ENCODE measurements around the gene ZNRF2.
"Not testable (repeated sequence)": the region's sequence is repeated elsewhere in the genome, so short reads cannot be mapped to it uniquely, and the experiment has no call there.

The ZNRF2 gene

DNA sequence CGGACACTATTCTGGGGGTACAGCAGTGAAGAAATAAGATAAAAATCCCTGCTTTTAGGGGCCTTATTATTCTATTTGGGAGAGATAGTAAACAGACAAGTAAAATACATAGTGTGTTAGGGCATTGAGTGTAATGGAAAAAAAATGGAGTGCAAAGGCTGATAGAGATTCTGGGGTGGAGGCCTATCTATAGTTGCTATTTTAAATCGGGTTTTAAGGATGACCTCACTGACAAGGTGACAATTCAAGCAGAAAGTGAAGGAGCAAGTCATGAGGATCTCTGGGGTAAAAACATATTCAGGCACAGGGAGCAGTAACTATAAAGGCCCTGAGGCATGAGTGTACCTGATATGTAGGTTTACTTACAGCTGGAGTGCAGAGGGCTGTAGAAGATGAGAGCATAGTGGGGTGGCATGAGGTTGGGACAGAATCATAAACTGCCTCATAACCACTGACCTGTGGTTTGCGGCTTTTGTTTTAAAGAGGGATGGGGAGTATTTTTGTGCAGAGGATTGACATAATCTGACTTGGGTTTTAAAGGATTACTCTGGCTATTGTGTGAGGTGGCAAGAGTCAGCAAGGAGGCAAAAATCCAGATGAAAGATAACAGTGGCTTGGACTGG lies 8.1 kb downstream of the ZNRF2 start:
- DNase-seq = not testable (repeated sequence)

DNA sequence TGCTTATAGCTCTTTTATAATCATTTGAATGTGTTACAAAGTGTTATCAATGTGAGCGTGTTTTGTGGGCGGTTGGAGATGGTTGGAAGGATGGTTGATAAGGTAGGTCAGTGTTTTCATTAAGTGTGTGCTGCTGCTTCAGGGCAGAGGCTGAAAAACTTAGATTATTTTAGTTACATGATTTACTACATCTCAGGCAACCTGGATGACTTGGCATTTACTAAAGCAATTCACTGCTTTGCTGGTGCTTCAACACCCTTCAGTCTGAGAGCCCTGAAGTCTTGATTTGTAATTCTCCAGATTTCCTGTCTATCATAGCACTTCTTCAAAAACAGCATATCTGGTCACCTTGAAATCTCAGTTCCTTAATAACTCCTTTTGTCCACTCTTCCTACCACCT lies 11.9 kb downstream of the ZNRF2 start:
- not testable (repeated sequence) for DNase-seq

DNA sequence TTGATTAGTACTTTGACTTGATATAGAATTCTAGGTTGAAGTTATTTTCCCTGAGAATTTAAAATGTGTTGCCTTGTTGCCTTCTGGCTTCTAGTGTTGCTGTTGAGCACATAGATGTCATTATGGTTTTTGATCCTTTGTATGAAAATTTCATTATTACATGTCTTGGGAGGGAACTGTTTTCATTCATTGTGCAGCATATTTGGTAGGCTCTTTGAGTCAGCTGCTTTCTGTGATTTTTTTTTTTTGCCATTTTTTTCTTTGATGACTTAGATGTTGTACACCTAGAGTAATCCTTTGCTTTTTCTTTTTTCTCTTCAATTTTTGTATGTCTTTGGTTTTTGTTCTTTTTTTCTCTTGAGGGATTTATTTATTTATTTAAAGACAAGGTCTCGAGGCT lies 13.1 kb downstream of the ZNRF2 start:
- not testable (repeated sequence) for DNase-seq

DNA sequence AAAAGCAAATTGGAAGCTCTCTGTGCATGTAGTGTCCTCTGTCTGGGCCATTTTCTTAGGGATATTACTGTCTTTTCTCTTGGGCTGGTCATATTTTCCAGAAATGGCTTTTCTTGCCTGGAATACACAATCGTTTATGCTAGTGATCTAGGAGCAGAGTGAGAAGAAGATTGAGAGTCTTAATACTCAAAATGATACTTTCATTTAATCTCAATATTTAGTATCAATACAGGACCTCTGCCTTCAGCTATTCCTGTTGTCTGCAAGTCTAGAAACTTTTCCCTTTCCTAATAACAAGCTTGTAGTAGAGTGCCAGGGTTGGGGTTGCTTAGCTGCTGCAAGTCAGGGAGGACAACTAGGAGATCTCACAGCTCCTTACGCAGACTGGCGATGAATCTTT lies 14.0 kb downstream of the ZNRF2 start:
- not testable (repeated sequence) for DNase-seq

DNA sequence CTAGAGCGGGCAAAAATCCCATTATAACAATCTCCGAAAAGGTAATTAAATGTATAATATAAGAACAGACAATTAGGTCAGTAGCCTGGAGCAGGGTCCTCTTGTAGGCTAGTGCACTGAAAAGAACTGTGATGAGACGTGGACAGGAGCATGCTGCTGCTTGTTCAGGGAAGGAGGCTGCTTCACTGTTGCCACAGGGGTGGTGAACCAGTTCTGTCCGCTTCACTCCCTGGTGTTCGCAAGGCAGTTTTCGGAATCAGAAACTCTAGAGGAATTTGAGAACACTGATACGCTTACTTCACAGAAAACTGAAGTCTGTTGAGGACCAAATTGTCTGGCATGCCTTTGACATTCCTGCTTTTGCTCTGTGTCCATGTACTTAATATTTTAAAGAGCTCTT lies 17.4 kb downstream of the ZNRF2 start:
- DNase-seq = no peak

DNA sequence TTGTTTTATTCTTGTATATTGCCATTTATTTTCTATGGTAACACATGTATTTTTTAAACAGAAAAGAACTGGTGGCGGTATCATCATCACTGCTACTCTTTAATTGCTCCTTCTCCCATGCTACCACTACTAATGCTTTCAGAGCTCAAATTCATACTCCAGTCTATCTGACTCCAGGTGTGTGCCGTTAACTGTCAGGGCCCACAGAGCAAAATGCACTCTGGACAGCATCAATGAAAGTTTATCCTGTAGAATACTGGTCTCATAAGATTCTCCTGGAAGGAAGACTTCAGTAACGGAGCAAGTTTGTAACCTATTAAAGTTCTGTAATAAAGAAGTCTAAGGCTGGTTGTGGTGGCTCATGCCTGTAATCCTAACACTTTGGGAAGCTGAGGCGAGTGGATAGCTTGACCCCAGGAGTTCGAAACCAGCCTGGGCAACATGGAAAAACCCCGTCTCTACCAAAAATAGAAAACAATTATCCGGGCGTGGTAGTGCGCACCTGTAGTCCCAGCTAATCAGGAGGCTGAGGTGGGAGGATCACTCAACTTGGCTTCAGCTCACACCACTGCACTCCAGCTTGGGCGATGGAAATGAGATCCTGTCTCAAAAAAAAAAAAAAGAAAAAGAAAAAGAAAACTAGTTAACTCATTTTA lies 18.4 kb downstream of the ZNRF2 start:
- DNase-seq = no peak

DNA sequence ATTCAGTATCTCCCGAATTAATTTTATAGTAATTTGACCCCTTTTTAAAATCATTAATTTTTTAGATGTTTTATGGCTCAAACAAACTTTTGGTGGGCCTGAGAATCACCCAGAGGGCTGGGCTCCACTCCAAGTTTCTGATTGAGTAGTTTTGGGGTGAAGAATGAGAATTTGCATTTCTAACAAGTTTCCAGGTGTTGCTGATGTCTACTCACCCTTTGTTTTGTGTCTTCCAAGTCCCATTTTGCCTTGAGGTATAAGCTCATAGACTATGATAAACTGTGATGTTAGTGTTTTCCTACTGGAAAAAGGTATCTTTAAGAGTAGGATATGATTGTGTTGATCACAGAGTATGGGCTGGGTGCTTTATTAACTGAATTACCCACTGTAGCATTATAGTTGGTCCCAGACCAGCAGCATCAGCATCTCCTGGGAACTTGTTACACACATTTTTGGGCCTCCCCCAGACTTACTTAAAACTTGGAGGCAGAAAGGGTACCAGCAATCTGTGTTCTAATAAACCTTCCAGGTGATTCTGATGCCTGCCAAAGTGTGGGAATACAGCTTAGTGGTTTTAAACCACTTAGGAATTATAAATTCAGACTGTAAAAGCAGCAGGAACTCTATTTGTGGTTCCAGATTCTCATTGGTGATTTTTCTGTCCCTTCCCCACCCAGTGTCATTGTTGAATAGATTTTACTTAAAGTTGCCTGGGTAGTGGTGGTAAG lies 19.1 kb downstream of the ZNRF2 start:
- DNase-seq = no peak

DNA sequence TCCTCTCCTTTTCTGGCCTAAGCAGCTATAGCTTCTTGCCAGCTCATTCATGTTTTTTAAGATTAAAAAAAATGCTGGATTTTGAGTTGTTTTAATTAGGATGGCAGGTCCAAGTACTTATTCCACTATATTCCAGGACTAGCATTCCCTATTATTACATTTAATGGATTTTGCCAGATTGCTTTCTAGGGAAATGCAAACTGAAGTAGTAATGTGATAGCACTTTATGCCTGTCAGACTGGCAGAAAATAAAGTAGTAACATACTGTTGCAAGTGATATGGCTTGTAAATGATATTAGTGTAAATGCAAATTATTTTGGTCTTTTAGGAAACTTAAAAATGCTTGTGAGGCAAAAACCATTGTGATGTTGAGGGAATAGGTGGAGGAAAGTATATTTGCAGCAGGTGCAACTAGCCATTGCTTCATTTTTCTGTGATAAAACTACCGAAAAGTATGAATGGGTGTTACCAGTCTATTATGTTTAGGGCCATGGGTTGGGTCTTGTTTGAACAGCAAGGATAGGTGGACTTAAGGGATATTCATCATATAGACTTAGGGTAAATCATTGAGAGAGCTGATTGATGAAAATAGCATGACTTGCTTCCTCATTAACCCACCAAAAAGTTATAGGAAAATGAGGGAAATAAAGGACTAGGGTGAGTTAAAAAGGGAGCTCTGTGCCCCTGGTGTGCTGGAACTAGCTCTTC lies 19.9 kb downstream of the ZNRF2 start:
- no peak for DNase-seq

DNA sequence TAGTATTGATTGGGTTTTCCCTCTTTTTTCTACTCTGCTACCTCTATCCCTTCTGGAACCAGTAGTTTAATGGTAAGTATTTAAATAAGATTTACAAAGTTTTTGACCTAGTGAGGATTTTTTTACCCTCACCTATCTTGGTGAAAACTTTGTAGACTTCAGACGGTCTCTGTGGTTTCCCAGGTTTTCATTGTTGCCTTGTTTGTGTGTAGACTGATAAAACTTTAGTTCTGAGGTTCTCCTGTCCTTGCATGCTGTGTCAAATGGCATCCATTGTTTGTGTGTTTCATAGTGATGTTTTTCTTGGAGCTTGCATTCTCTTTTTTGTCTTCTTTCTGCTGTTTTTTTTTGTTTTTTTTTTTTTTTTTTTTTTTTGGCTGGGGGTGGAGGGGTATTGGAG lies 22.6 kb downstream of the ZNRF2 start:
- no peak for DNase-seq

DNA sequence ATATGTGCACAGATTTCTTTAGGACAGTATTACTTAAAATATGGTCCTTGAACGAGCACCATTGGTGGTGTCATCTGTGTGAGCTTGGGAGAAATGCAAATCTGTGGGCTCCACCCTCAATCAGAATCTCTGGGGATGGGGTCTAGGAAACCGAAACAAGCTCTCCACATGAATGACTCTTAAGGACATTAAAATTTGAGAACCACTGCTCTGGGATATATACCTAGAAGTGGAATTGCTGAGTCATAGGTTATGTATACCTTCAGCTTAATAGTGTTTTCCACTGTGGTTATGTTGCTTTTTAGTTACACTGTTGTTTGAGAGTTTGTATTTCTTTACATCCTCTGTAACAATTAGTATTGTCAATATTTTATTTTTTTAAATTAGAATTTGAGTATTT lies 24.0 kb downstream of the ZNRF2 start:
- DNase-seq = no peak

DNA sequence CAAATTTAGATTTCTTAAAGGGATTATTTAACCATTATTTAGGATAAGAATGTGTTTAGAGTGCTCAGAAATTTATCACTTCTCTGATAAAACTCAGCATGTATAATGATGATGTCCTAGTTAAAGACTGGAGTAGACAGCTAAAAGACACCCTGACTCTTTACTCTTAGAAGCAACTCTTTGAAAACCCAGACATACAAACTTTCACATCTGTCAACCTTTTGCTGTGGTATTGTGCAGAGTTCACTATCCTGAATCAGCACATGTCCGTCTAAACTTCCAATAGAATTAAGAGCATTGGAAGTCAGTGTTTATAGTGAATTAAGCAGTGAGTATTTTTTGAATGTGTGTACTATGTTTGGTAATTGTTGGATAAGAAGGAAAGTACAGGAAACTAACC lies 24.9 kb downstream of the ZNRF2 start:
- no peak for DNase-seq

DNA sequence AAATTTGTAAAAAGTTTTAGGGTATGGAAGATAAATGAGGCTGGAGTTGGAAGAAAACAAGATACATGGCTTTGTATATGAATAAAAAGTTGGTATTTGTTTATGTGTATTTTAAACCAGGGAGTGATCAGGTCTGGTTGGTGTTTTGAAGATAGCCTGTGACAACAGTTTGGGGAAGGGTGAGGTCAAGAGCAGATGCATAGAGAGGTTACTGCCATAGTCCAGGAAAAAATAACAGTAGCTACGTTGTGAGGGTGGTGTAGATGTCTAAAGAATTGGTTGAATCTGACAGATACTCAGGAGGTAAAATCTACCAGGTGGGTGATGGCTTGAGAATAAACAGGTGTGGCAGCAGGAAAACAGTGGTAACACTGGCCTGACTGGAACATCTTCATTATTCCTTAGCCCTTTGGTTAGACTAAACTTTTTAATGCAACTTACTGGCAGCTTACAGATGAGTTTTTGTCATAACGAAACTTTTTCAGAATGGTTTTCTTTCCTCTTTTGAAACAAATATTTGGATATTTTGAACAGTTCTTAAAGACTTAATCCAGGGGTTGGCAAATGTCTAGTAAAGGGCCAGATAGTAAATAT lies 25.5 kb downstream of the ZNRF2 start:
- DNase-seq = no peak

DNA sequence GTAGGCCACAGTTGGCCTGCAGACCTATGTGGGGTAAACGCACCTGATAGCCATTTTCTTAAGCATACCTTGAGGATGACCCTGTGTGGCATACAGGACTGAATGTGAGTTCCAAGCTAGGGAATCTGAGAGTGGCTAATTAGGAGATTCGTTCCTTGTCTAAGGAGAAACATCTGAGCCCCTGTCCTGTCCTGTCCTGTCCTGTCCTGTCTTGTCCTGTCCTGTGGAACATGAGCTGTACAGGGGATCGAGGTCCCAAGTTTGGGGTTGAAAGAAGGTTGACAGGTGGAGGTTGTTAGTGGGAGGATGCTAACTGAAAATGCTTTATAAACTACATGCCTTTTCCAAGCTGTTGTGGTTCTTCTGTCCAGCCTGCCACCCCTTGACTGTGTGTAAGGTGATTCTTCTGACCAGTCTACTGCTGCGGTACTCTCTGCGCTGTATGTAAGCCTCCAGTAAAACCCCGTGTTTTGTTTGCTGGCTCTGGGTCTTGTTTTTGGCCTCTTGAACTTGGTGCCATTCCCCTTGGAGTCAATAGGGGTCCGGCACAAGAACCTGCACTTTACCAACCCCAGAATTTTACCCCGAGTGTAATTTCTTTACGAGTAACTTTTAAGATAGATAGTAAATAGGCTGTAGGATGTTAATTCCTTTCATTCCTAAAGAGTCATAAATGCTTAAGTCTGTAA lies 26.4 kb downstream of the ZNRF2 start:
- DNase-seq = no peak

DNA sequence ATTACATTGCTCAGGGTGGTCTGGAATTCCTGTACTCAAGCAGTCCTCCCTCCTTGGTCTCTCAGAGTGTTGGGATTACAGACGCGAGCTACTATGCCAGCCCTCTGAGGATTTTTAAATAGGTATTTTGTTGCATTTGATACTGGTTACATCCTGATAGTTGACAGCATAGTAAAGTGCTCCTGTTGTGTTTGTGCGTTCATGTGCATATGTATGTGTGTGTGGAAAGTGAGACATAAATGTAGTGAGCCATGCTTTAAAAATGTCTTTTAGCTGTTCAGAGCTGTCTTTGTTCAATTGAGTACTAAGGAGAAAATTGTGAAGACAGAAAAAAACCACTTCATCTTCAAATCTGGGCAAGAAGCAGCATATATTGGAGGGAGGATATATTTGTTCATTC lies 27.8 kb downstream of the ZNRF2 start:
- no peak for DNase-seq

DNA sequence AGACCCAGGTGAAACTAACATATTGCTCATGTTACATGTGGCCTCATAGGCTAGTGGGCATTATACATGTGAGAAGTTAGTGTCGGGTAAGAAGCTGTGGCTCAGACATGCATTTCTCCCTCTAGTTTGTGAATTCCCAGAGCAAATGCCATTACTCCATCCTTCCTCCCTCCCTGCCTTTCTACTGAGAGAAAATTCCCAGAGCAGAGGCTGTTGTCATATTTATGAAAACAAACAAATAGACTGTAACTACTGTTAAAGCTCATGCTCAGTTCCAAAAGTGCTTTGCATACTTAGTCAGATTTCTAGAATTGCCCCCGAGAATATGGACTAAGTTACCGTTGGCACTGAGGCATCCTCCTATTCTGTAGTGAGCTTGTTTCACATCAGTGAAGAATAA lies 29.0 kb downstream of the ZNRF2 start:
- no peak for DNase-seq

DNA sequence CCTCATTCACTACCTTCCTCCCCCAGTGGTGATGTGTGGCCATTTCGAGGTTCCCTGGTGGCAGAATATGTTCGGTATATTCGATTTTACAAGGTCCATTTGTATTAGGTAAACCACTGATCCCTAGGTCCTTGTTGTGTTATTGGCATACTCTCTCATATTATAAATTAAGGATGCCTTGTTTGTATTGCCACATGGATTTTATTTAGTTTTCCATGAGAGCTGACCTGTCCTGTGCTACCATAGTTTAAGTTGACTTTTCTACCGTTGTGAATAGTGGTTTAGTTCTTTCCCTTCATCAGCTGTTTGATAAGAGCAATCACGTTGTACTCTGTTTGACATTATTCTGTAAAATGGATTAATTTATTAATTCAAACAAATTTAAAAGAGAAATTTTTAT lies 29.4 kb downstream of the ZNRF2 start:
- DNase-seq = no peak

DNA sequence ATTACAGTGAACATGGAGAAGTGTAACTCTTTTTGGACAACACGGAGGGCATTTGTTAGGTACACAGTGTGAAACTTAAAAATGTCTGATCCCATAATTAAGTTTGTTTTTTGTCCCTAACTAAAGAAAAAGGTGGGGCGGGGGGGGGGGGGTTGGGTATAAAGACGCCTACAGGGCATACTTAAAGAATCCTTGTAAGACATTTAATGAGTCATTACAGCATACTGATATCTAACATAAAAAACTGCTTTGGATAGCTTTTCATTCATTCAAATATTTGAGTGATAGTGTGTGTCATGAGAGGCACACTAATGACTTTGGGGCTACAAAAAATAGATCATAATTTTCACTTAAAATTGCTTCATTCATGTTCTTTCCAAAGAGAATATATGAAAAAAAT lies 31.2 kb downstream of the ZNRF2 start:
- DNase-seq = no peak

DNA sequence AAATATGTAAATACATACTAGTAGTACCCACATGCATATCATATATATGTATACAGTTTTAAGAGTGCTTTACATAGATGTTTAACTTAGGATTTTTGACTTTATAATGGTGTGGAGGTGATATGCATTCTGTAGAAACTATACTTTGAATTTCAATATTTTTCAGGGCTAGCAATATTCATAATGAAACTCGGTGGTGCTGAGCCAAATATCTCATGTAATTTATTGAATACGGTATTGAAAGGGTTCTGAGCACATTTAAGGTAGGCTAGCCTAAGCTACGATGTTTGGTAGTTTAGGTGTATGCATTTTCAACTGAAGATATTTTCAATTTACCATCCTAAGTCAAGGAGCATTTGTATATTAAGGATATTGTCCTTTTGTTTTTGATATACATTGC lies 36.0 kb downstream of the ZNRF2 start:
- DNase-seq = no peak

DNA sequence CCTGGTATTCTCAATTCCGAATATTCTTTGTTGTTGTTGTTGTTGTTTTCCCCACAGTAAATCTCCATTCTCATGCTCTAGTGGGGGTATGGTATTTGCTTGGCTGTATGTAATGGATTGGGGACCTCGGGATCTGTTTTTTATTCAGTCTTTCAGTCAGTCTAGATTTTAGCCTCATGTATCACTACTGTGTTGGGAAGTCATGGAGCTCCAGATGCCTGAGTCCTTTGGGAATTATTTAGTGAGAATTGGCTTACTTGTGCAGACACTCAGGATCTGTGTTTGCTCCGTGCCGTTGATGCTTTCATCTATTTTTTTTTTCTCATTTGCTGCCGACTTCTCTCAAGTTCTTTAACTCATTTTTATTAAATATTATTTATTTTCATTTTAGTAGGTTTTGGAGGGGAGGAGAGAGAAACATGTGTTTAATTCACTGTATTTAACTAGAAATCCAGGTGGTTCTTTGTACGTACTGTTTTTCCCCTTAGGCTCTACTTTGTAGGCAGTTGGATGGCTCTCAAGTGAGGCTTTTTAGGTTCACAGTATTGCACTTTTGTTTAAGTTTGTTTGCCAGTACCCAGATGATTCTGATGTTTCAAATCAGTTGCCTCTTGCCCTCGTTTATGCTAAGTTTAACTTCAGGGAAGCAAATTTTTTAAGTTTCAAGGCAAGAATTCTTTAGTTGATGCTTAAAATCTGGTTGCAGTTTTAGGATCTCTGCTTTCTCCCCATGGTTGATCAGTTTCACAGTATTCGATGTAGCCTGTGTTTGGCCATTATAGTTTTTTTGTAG lies 36.9 kb downstream of the ZNRF2 start:
- DNase-seq = peak; percentile 23

DNA sequence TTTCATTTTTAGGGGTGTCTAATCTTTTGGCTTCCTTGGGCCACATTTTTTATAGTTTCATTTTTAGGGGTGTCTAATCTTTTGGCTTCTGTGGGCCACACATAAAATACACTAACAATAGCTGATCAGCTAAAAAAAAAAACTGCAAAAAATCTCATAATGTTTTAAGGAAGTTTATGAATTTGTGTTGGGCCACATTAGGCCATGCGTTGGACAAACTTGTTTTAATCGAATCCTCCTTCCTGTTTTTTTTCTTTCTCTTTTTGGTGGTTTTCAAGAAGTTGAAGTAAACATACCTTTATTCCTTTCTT lies 37.4 kb downstream of the ZNRF2 start:
- no peak for DNase-seq

DNA sequence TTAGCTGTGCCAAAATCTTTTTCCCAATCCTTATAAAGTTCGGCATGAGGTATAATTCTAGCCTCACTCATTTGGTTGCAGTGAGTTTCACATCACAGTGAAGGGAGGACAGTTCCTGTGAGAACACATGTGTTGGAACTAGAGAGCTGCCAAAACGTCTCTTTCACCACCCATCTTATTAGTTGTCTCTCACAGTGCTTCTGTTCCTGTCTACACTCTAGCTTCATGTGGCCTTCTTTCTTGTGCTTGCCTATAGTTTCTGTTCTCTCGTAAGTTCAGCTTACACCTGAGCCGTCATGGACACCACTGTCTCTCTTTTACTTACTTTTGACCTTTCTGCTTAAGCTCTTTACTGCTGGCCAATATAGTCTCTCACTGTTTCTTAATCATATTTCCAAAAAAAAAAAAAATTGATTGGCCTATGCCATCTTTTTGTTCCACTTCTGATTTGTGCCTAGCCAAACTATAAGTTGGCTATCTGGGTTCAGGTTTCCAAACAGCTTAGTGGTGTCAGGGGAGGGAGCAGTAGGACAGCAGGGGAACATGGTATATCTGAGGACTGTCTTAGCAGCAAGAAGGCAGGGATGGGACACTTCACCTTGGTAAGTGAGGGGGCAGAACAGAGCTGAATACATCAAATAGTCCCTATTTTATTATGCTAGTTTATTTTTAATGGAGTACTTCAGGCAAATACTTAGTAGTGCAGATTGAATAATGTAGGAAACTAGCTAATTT lies 38.0 kb downstream of the ZNRF2 start:
- peak; percentile 24 for DNase-seq

All from central memory CD4-positive, alpha-beta T cell (primary cell).